Uterus (tissue), 4 donors: ENCODE measurements around the gene ADAMTS17. TPM values are rescaled to one million over a fixed set of nuclear protein-coding genes. Genes with fewer than 3 reads are reported as not detected.
"Not testable (repeated sequence)": the region's sequence is repeated elsewhere in the genome, so short reads cannot be mapped to it uniquely, and the experiment has no call there.

Experiments
- DNase-seq, 2 donors: peaks; one replicate each; pipeline ENCODE4 v3.0.0-alpha.2; 2019 to 2020
- H3K27ac ChIP-seq, 2 donors: fragments of 200-600 bp; sonication (generic); 1 replicate in 1 of 2; 2 replicates in 1 of 2; pipeline ENCODE4 v1.5.1; 2016 to 2018
- H3K27me3 ChIP-seq, 2 donors: fragments of 200-600 bp; sonication (generic); one replicate each; pipeline ENCODE4 v1.5.1; 2018 to 2019; ENCODE audit warnings: control low read depth in 1 of 2
- H3K36me3 ChIP-seq, 2 donors: fragments of 200-600 bp; sonication (generic); one replicate each; pipeline ENCODE4 v1.5.1; 2019; ENCODE audit warnings: control low read depth in 1 of 2
- H3K4me1 ChIP-seq, 2 donors: fragments of 200-600 bp; sonication (generic); one replicate each; pipeline ENCODE4 v1.5.1; 2018 to 2019; ENCODE audit warnings: control low read depth in 1 of 2
- H3K4me3 ChIP-seq, 2 donors: fragments of 200-600 bp; sonication (generic); 1 replicate in 1 of 2; 2 replicates in 1 of 2; pipeline ENCODE4 v1.5.1; 2018 to 2019; ENCODE audit warnings: mild to moderate bottlenecking in 1 of 2
- H3K9me3 ChIP-seq, 2 donors: fragments of 200-600 bp; sonication (generic); one replicate each; pipeline ENCODE4 v1.5.1; 2019; ENCODE audit warnings: control low read depth in 1 of 2
- CTCF ChIP-seq, 4 experiments: fragments of 200-600 bp in 2 of 4; fragments of 450-650 bp in 2 of 4; sonication (generic) in 2 of 4; IDR thresholded peaks; one replicate each; pipeline ENCODE4 v1.5.1; 2016 to 2019; ENCODE audit warnings: antibody characterized with exemption in 4 of 4, mild to moderate bottlenecking in 2 of 4, moderate library complexity in 1 of 4
- POLR2A ChIP-seq, 2 donors: fragments of 450-650 bp; IDR thresholded peaks; one replicate each; pipeline ENCODE4 v1.6.1; 2016; ENCODE audit warnings: antibody characterized with exemption in 2 of 2, mild to moderate bottlenecking in 1 of 2, moderate library complexity in 1 of 2
- intact Hi-C: fragments of 100-400 bp; cut with DNase I; formaldehyde crosslinking; loops from one replicate; pipeline ENCODE4 v1.15.1; 2023; ENCODE audit warnings: low total_unique reads
- total RNA-seq, 4 donors: library from RNA; depleted of rRNA in 3 of 4; stranded (reverse); fragments of >200 nt in 3 of 4; gene quantifications; one replicate each; pipeline versions ENCODE4 v1.1.0 to v1.2.4, GENCODE V29; 2014 to 2023
- donor health status: DM: yes; HTN: yes; CAD: no.

The ADAMTS17 gene
- total RNA-seq, 4 donors from 2014 or later: 3.1 to 17.1 (median 8.1) TPM; not detected in 1

- Histone ChIP-seq H3K27ac (no peak overlapping the region), H3K4me1 (no peaks in the 10 kb centered on the region), H3K9me3 (no peaks in the 10 kb centered on the region), H3K4me3 (no peak overlapping the region), H3K36me3 (no peaks in the 10 kb centered on the region), H3K27me3 (no peaks in the 10 kb centered on the region)
- no peak for DNase-seq
- TF ChIP-seq CTCF (IDR thresholded peaks at IDR 0.05) (no peak), POLR2A (IDR thresholded peaks at IDR 0.05) (no peak)
- intact Hi-C loops: no loop called here
These were observed 263.1 kb downstream of the ADAMTS17 start for GRCh38 chr15:100078511-100079220.

DNA sequence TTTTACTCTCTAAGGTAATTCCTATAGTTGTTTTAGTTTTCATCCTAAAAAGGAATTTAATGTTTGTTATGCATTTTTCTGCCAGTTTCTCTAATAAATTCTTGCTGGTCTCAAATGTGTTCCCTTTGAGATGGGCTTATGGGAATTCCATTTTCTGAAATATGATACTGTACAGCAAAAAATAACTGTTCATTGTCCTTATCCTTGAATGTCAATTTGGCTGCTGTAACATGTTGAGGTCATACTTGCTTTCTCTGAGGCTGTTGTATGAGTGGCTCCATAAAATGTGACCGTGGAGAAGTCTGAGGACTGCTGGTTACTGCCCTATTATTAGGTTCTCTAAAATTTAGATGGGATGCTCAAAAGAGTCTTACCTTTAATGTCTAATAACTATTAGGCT, 266.5 kb downstream of the ADAMTS17 start:
- Histone ChIP-seq H3K4me3 (no peak overlapping the region), H3K4me1 (no peaks in the 10 kb centered on the region), H3K27ac (no peak overlapping the region), H3K36me3 (no peaks in the 10 kb centered on the region), H3K9me3 (no peaks in the 10 kb centered on the region), H3K27me3 (no peaks in the 10 kb centered on the region)
- intact Hi-C loops: no loop called here
- TF ChIP-seq POLR2A (IDR thresholded peaks at IDR 0.05) (no peak), CTCF (IDR thresholded peaks at IDR 0.05) (no peak)
- no peak for DNase-seq

GRCh38 chr15:100073982-100074381, 267.8 kb downstream of the ADAMTS17 start:
- Histone ChIP-seq H3K9me3 (no peaks in the 10 kb centered on the region), H3K27ac (no peak overlapping the region), H3K27me3 (no peaks in the 10 kb centered on the region), H3K36me3 (no peaks in the 10 kb centered on the region), H3K4me3 (no peak overlapping the region), H3K4me1 (no peaks in the 10 kb centered on the region)
- DNase-seq: no peak
- intact Hi-C loops: no loop called here
- no peak for TF ChIP-seq POLR2A (IDR thresholded peaks at IDR 0.05)
- TF ChIP-seq CTCF (IDR thresholded peaks at IDR 0.05): no peak

GRCh38 chr15:100066521-100067280, 275.1 kb downstream of the ADAMTS17 start:
- H3K9me3 ChIP-seq, intact Hi-C loops, H3K27me3 ChIP-seq, H3K4me1 ChIP-seq, H3K36me3 ChIP-seq, H3K27ac ChIP-seq, H3K4me3 ChIP-seq, DNase-seq: not testable (repeated sequence)

DNA sequence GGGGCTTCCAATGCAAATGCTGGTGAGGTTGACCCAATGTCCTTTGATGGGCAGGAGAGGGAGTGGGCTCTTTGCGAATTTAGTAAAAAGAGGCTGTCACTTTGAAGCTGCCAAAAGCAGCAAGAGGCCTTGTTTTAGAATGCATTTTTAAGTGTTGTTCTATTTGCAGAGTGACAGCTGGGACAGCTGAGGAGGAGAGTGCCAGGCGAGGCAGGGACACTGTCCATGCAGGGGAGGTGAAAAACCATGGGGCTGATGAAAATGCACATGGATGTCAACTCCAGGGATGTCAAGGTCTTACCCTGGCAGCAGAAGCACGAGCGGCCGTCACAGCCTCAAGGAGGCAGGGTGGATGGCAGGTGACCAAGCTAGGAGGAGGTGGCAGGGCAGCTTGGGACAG, 279.8 kb downstream of the ADAMTS17 start:
- H3K4me3 ChIP-seq: no peak overlapping the region
- no peaks in the 10 kb centered on the region for H3K9me3 ChIP-seq
- intact Hi-C loops: no loop called here
- H3K27me3 ChIP-seq: no peaks in the 10 kb centered on the region
- DNase-seq: no peak
- H3K36me3 ChIP-seq: no peaks in the 10 kb centered on the region
- H3K4me1 ChIP-seq: no peaks in the 10 kb centered on the region
- no peak overlapping the region for H3K27ac ChIP-seq
- TF ChIP-seq POLR2A (IDR thresholded peaks at IDR 0.05) (no peak), CTCF (IDR thresholded peaks at IDR 0.05) (no peak)
